Measurements from ENCODE around the gene INAFM1.

- TF ChIP-seq CTCF (IDR thresholded peaks at IDR 0.05; ENCODE audit: insufficient read depth, low read length) (no peak), POLR2AphosphoS5 (IDR thresholded peaks at IDR 0.05; ENCODE audit: low read depth) (peak; percentile 68; the same call in 1 of the 2 replicates), REST (IDR thresholded peaks at IDR 0.05; ENCODE audit: insufficient replicate concordance, low read depth) (no peak), SPI1 (IDR thresholded peaks at IDR 0.05; ENCODE audit: borderline replicate concordance, low read depth) (no peak)
Observed at GRCh38 chr19:47274071-47274890, at the start of gene INAFM1.

Data from HL-60 (cell line).